Endothelial cell (in vitro differentiated cells): Measurements from ENCODE around the gene SIRPA. TPM values are rescaled to one million over a fixed set of nuclear protein-coding genes. Genes with fewer than 3 reads are reported as not detected.

Source experiments
- DNase-seq: peaks from one replicate; pipeline ENCODE4 v3.0.0; 2021; ENCODE audit warnings: low spot score
- H3K27ac Mint-ChIP-seq: one replicate; pipeline ENCODE4 v1.8.0; 2021; ENCODE audit warnings: mixed read lengths, inconsistent platforms; ENCODE audit not compliant: unreplicated experiment
- H3K27me3 Mint-ChIP-seq: one replicate; pipeline ENCODE4 v1.8.0; 2021; ENCODE audit warnings: mild to moderate bottlenecking, moderate library complexity, mixed read lengths, inconsistent platforms; ENCODE audit not compliant: unreplicated experiment
- H3K36me3 Mint-ChIP-seq: one replicate; pipeline ENCODE4 v1.8.0; 2021; ENCODE audit warnings: mild to moderate bottlenecking, low read depth, mixed read lengths, inconsistent platforms; ENCODE audit not compliant: unreplicated experiment
- H3K4me1 Mint-ChIP-seq: one replicate; pipeline ENCODE4 v1.8.0; 2021; ENCODE audit warnings: mild to moderate bottlenecking, mixed read lengths, inconsistent platforms; ENCODE audit not compliant: unreplicated experiment
- H3K4me3 Mint-ChIP-seq: one replicate; pipeline ENCODE4 v1.8.0; 2021; ENCODE audit warnings: mild to moderate bottlenecking, mixed read lengths, inconsistent platforms; ENCODE audit not compliant: unreplicated experiment
- H3K9me3 Mint-ChIP-seq: one replicate; pipeline ENCODE4 v1.8.0; 2021; ENCODE audit warnings: mixed read lengths, inconsistent platforms; ENCODE audit not compliant: unreplicated experiment
- CTCF ChIP-seq: fragments of 200-600 bp; sonication (generic); IDR thresholded peaks from one replicate; pipeline ENCODE4 v1.5.0; 2021; ENCODE audit warnings: antibody characterized with exemption; ENCODE audit not compliant: unreplicated experiment
- total RNA-seq: library from RNA; stranded (reverse); fragmentation: NEBNext Ultra II Directional; extraction: Animal tissue kit (Norgen Biotek cat#: 25700); gene quantifications from one replicate; pipeline ENCODE4 v1.2.1, GENCODE V29; 2021; ENCODE audit not compliant: unreplicated experiment

Gene SIRPA
- total RNA-seq, 1 donor from 2014 or later: 132 TPM

- no peak overlapping the region for H3K27ac Mint-ChIP-seq
- H3K4me1 Mint-ChIP-seq: peaks cover 19% of the 10 kb centered on the region
- H3K9me3 Mint-ChIP-seq: no peaks in the 10 kb centered on the region
- no peak overlapping the region for H3K4me3 Mint-ChIP-seq
- H3K36me3 Mint-ChIP-seq: no peaks in the 10 kb centered on the region
- DNase-seq: no peak
- no peak for TF ChIP-seq CTCF
- peaks cover 3% of the 10 kb centered on the region for H3K27me3 Mint-ChIP-seq
These were observed 48.2 kb downstream of the SIRPA start for GRCh38 chr20:1943275-1944002.

GRCh38 chr20:1944345-1945091, 49.3 kb downstream of the SIRPA start:
- peaks cover 30% of the 10 kb centered on the region for H3K4me1 Mint-ChIP-seq
- no peak overlapping the region for H3K4me3 Mint-ChIP-seq
- no peak overlapping the region for H3K27ac Mint-ChIP-seq
- no peak for DNase-seq
- no peak for TF ChIP-seq CTCF
- H3K9me3 Mint-ChIP-seq: no peaks in the 10 kb centered on the region
- H3K27me3 Mint-ChIP-seq: peaks cover 5% of the 10 kb centered on the region
- H3K36me3 Mint-ChIP-seq: no peaks in the 10 kb centered on the region

- Mint-ChIP-seq H3K36me3 (no peaks in the 10 kb centered on the region), H3K4me1 (peaks cover 36% of the 10 kb centered on the region), H3K27me3 (peaks cover 5% of the 10 kb centered on the region), H3K4me3 (no peak overlapping the region), H3K9me3 (no peaks in the 10 kb centered on the region), H3K27ac (no peak overlapping the region)
- no peak for TF ChIP-seq CTCF
- DNase-seq: no peak
These were observed 50.0 kb downstream of the SIRPA start for GRCh38 chr20:1945134-1945618.

- Mint-ChIP-seq H3K9me3 (no peaks in the 10 kb centered on the region), H3K36me3 (no peaks in the 10 kb centered on the region), H3K27me3 (peaks cover 5% of the 10 kb centered on the region), H3K27ac (no peak overlapping the region), H3K4me3 (no peak overlapping the region), H3K4me1 (peaks cover 33% of the 10 kb centered on the region)
- TF ChIP-seq CTCF: no peak
- no peak for DNase-seq
These were observed 50.5 kb downstream of the SIRPA start for GRCh38 chr20:1945660-1946059.

GRCh38 chr20:1946442-1946761, 51.2 kb downstream of the SIRPA start:
- no peak overlapping the region for H3K27ac Mint-ChIP-seq
- H3K4me1 Mint-ChIP-seq: peaks cover 33% of the 10 kb centered on the region

More at GRCh38 chr20:1946442-1946761, 51.2 kb downstream of the SIRPA start:
- H3K9me3 Mint-ChIP-seq: no peaks in the 10 kb centered on the region
- peaks cover 5% of the 10 kb centered on the region for H3K27me3 Mint-ChIP-seq
- H3K4me3 Mint-ChIP-seq: no peak overlapping the region
- DNase-seq: no peak
- no peaks in the 10 kb centered on the region for H3K36me3 Mint-ChIP-seq
- TF ChIP-seq CTCF: no peak
